ENCODE data around the gene DHTKD1.
A peak's percentile ranks its signal among the peaks of the same experiment; 100 is the strongest.

GRCh38 chr10:12068449-12069269 is at the start of gene DHTKD1:
- no peak for TF ChIP-seq EZH2 (IDR thresholded peaks at IDR 0.05; ENCODE audit: borderline replicate concordance, low read depth, low read length, severe bottlenecking)
- TF ChIP-seq, protein P1, sequence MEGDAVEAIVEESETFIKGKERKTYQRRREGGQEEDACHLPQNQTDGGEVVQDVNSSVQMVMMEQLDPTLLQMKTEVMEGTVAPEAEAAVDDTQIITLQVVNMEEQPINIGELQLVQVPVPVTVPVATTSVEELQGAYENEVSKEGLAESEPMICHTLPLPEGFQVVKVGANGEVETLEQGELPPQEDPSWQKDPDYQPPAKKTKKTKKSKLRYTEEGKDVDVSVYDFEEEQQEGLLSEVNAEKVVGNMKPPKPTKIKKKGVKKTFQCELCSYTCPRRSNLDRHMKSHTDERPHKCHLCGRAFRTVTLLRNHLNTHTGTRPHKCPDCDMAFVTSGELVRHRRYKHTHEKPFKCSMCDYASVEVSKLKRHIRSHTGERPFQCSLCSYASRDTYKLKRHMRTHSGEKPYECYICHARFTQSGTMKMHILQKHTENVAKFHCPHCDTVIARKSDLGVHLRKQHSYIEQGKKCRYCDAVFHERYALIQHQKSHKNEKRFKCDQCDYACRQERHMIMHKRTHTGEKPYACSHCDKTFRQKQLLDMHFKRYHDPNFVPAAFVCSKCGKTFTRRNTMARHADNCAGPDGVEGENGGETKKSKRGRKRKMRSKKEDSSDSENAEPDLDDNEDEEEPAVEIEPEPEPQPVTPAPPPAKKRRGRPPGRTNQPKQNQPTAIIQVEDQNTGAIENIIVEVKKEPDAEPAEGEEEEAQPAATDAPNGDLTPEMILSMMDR (IDR thresholded peaks at IDR 0.05; ENCODE audit: borderline replicate concordance, extremely low read depth, low read length, poor library complexity, severe bottlenecking), result peak; percentile 37

Measured in DND-41 (cell line).